Measurements from ENCODE around the gene IL12A. TPM values are rescaled to one million over a fixed set of nuclear protein-coding genes. Genes with fewer than 3 reads are reported as not detected.

The IL12A gene
- total RNA-seq, 2 donors from 2014 or later, result 0.31 to 3.9 TPM

- H3K4me1 ChIP-seq, result no peaks in the 10 kb centered on the region
- TF ChIP-seq CTCF (IDR thresholded peaks at IDR 0.05), result no peak
- H3K27me3 ChIP-seq, result no peaks in the 10 kb centered on the region
- no peak overlapping the region for H3K27ac ChIP-seq
- H3K9me3 ChIP-seq, result peaks cover 0 to 3% of the 10 kb centered on the region in 2 donors
- H3K4me3 ChIP-seq, result no peak overlapping the region
- no peaks in the 10 kb centered on the region for H3K36me3 ChIP-seq
- no peak for DNase-seq (ENCODE audit: low spot score)
Measured at GRCh38 chr3:159982442-159982974, 6.1 kb upstream of the IL12A start.

DNA sequence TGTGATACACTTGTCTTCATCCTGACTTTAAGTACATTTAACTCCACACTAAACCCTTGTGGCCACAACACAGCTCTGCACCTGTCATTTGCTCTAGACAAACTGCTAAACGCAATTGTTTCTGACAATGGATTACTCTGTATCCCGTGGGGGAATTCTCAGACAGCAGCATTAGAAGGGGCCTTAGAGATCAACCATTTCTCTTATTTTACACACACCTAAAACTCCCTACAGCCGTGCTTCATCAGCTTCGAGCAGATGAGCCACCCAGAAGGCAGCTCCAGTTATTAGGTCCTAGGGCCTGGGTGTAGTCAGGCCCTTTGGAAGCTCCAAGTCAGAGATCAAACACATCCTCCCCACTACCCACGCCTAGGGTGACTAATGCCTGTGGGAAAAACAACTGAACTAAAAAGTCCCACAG, 1.3 kb upstream of the IL12A start:
- H3K27ac ChIP-seq, result no peak overlapping the region
- peaks cover 0 to 13% of the 10 kb centered on the region in 2 donors for H3K4me1 ChIP-seq
- no peaks in the 10 kb centered on the region for H3K9me3 ChIP-seq
- TF ChIP-seq CTCF (IDR thresholded peaks at IDR 0.05), result peak in 1 of 2 donors; percentile 18
- no peak overlapping the region for H3K4me3 ChIP-seq
- H3K27me3 ChIP-seq, result no peaks in the 10 kb centered on the region
- H3K36me3 ChIP-seq, result no peaks in the 10 kb centered on the region
- no peak for DNase-seq (ENCODE audit: low spot score)

DNA sequence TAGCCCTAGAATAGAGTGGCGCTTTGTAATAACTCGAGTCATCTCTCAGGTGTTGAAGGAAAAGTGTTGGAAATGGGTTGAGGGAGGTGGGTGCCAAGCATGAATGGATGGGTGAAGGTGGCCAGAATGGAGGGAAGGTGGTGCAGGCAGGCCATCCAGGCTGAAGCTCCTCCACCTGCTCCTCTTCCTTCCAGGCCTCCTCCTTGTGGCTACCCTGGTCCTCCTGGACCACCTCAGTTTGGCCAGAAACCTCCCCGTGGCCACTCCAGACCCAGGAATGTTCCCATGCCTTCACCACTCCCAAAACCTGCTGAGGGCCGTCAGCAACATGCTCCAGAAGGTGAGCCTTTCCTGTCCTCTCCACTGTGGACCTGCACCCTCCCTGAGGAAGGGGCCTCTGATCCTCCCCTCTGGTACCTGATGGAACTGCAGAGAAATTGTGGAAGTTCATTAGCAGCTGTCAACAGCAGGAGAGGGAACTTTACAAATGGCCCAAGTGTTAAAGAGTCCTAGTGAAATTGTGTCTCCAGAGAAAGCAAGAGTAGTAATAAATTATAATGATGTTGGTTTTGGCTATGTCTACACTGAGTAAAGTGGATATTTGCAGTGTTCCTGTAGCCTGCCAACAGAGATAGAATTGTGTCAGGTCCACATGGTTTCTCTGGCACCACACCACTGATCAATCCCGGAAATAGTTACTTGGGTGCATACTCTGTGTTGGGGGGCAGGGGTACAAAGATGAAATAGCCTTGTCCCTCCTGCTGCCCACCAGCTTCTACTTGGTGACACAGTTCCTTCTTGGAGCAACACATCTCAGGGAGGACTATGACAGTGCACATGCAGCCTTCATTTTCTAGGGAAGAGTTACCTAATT, 1.6 kb downstream of the IL12A start:
- no peak for DNase-seq (ENCODE audit: low spot score)
- H3K36me3 ChIP-seq, result no peaks in the 10 kb centered on the region
- H3K27ac ChIP-seq, result no peak overlapping the region
- no peak for TF ChIP-seq CTCF (IDR thresholded peaks at IDR 0.05)
- no peaks in the 10 kb centered on the region for H3K27me3 ChIP-seq
- no peaks in the 10 kb centered on the region for H3K9me3 ChIP-seq
- no peak overlapping the region for H3K4me3 ChIP-seq
- H3K4me1 ChIP-seq, result peaks cover 0 to 13% of the 10 kb centered on the region in 2 donors

DNA sequence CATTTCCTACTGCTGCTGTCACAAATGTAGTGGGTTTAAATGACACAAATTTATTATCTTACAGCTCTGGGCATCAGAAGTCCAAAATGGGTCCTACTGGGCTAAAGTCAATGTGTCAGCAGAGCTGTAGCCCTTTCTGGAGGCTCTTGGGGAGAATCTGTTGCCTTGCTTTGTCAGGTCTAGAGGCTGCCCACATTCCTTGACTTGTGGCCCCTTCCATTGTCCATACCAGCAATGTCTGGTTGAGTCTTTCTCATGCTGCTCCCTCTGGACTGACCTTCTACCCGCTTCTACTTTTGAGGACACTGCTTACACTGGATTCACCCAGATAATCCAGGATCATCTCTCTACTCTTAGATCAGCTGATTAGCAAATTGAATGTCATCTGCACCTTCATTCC, 3.0 kb downstream of the IL12A start:
- H3K27ac ChIP-seq, result no peak overlapping the region
- DNase-seq (ENCODE audit: low spot score), result no peak
- peaks cover 0 to 13% of the 10 kb centered on the region in 2 donors for H3K4me1 ChIP-seq

DNA sequence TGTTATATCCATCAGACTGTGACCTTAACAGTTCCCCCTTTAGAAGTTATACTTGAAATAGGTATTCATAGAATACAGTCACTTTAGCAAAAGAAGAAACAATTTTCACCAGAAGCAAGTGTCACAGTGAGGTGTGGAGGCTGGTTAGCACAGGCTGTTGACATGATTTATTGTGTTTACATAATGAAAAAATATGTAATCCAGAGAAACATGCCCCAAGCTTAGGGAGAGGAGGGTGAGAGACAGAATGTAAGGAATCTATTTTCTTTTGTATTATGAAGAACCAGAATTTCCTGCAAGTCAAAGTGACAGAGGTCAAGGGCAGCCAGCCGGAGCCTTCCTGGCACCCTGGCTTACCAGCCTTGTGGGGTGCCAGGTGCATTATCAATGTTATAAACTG, 4.0 kb downstream of the IL12A start:
- H3K4me1 ChIP-seq, result peaks cover 0 to 13% of the 10 kb centered on the region in 2 donors
- no peak for TF ChIP-seq CTCF (IDR thresholded peaks at IDR 0.05)
- no peaks in the 10 kb centered on the region for H3K9me3 ChIP-seq
- no peaks in the 10 kb centered on the region for H3K27me3 ChIP-seq
- no peak for DNase-seq (ENCODE audit: low spot score)
- no peaks in the 10 kb centered on the region for H3K36me3 ChIP-seq
- H3K27ac ChIP-seq, result no peak overlapping the region
- no peak overlapping the region for H3K4me3 ChIP-seq

More for the DNA sequence above, 3.0 kb downstream of the IL12A start:
- no peaks in the 10 kb centered on the region for H3K27me3 ChIP-seq
- no peaks in the 10 kb centered on the region for H3K36me3 ChIP-seq
- TF ChIP-seq CTCF (IDR thresholded peaks at IDR 0.05), result no peak
- no peaks in the 10 kb centered on the region for H3K9me3 ChIP-seq
- H3K4me3 ChIP-seq, result no peak overlapping the region
